MCF 10A (cell line): ENCODE results near the gene PKP4. TPM values are rescaled to one million over a fixed set of nuclear protein-coding genes. Genes with fewer than 3 reads are reported as not detected.

ENCODE experiments used
- BruUV-seq: library from RNA; stranded (reverse); fragments of 400-500 nt; replicated peaks from 2 replicates; lab custom pipeline; 2021; lab: Mats Ljungman, UMichigan
- CTCF ChIA-PET: fragments of 300-600 bp; sonication (Branson Sonifier 250); formaldehyde crosslinking; extraction: SDS; loops from one replicate; lab custom pipeline; 2021; ENCODE audit warnings: antibody characterized with exemption, inconsistent platforms; lab: Yijun Ruan, JAX
- POLR2A ChIA-PET: fragments of 300-600, 350-650 bp; sonication (Branson Sonifier 250); formaldehyde crosslinking; extraction: SDS; loops from one replicate; lab custom pipeline; 2020; ENCODE audit warnings: antibody characterized with exemption, inconsistent platforms; lab: Yijun Ruan, JAX
- DNase-seq: peaks from one replicate; pipeline ENCODE4 v3.0.0-alpha.2; 2018; ENCODE audit not compliant: unreplicated experiment
- H3K27ac Mint-ChIP-seq: one replicate; pipeline ENCODE4 v1.8.0; 2022; ENCODE audit warnings: mild to moderate bottlenecking, low read depth, mixed read lengths; ENCODE audit not compliant: unreplicated experiment
- H3K27me3 Mint-ChIP-seq: one replicate; pipeline ENCODE4 v1.8.0; 2022; ENCODE audit warnings: mixed read lengths; ENCODE audit not compliant: insufficient read depth, unreplicated experiment
- H3K36me3 Mint-ChIP-seq: one replicate; pipeline ENCODE4 v1.8.0; 2022; ENCODE audit warnings: mild to moderate bottlenecking, moderate library complexity, mixed read lengths; ENCODE audit not compliant: insufficient read depth, unreplicated experiment
- H3K4me1 Mint-ChIP-seq: one replicate; pipeline ENCODE4 v1.8.0; 2022; ENCODE audit warnings: mixed read lengths; ENCODE audit not compliant: insufficient read depth, unreplicated experiment
- H3K4me3 Mint-ChIP-seq: one replicate; pipeline ENCODE4 v1.8.0; 2022; ENCODE audit warnings: mild to moderate bottlenecking, moderate library complexity, mixed read lengths; ENCODE audit not compliant: unreplicated experiment
- H3K9me3 Mint-ChIP-seq: one replicate; pipeline ENCODE4 v1.8.0; 2022; ENCODE audit warnings: mixed read lengths; ENCODE audit not compliant: unreplicated experiment
- intact Hi-C: fragments of 100-400 bp; cut with micrococcal nuclease; formaldehyde crosslinking; loops from 2 replicates; pipeline ENCODE4 v1.14.1; 2022
- total RNA-seq: library from RNA; stranded (reverse); gene quantifications from 2 replicates; pipeline ENCODE4 v1.2.3, GENCODE V29; 2022
- TF ChIP-seq, protein P1 (sequence below): fragments of 200-600 bp; IDR thresholded peaks from one replicate; pipeline ENCODE4 v1.8.0; 2022; ENCODE audit warnings: antibody characterized with exemption, mild to moderate bottlenecking; ENCODE audit not compliant: unreplicated experiment

The PKP4 gene
- total RNA-seq, 1 experiment from 2014 or later = 63.7 TPM

- ChIA-PET POLR2A (interaction anchor here (0.7 kb wide), 1 partner anchor 17 kb away, joined by 3 read pairs; no protein-coding TSS in a partner anchor), CTCF (interaction anchor here (0.6 to 2.7 kb wide), 5 partner anchors 12 to 534 kb away, joined by 3 to 8 read pairs (median 3); no protein-coding TSS in a partner anchor)
- Mint-ChIP-seq H3K9me3 (peaks cover 15% of the 10 kb centered on the region), H3K27me3 (no peaks in the 10 kb centered on the region), H3K4me3 (no peak overlapping the region), H3K27ac (no peak overlapping the region), H3K4me1 (no peaks in the 10 kb centered on the region), H3K36me3 (peaks cover 6% of the 10 kb centered on the region)
- BruUV-seq = no TSS peak
- intact Hi-C loops = no loop called here
- TF ChIP-seq, protein P1, sequence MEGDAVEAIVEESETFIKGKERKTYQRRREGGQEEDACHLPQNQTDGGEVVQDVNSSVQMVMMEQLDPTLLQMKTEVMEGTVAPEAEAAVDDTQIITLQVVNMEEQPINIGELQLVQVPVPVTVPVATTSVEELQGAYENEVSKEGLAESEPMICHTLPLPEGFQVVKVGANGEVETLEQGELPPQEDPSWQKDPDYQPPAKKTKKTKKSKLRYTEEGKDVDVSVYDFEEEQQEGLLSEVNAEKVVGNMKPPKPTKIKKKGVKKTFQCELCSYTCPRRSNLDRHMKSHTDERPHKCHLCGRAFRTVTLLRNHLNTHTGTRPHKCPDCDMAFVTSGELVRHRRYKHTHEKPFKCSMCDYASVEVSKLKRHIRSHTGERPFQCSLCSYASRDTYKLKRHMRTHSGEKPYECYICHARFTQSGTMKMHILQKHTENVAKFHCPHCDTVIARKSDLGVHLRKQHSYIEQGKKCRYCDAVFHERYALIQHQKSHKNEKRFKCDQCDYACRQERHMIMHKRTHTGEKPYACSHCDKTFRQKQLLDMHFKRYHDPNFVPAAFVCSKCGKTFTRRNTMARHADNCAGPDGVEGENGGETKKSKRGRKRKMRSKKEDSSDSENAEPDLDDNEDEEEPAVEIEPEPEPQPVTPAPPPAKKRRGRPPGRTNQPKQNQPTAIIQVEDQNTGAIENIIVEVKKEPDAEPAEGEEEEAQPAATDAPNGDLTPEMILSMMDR = no peak
- no peak for DNase-seq
Measured at GRCh38 chr2:158712791-158713522, 256.2 kb downstream of the PKP4 start.

- ChIA-PET CTCF (interaction anchor here (0.5 to 2.7 kb wide), 3 partner anchors 12 to 1411 kb away, joined by 3 to 8 read pairs (median 3); no protein-coding TSS in a partner anchor), POLR2A (interaction anchor here (0.7 to 0.9 kb wide), 2 partner anchors 10 to 16 kb away, joined by 3 read pairs; no protein-coding TSS in a partner anchor)
- DNase-seq = no peak
- H3K4me1 Mint-ChIP-seq = no peaks in the 10 kb centered on the region
- peaks cover 6% of the 10 kb centered on the region for H3K36me3 Mint-ChIP-seq
- no peak overlapping the region for H3K27ac Mint-ChIP-seq
- H3K9me3 Mint-ChIP-seq = peaks cover 15% of the 10 kb centered on the region
- no TSS peak for BruUV-seq
- no peak overlapping the region for H3K4me3 Mint-ChIP-seq
- intact Hi-C loops = no loop called here
- TF ChIP-seq, protein P1 = no peak
- no peaks in the 10 kb centered on the region for H3K27me3 Mint-ChIP-seq
Measured at GRCh38 chr2:158713523-158714138, 256.9 kb downstream of the PKP4 start.

DNA sequence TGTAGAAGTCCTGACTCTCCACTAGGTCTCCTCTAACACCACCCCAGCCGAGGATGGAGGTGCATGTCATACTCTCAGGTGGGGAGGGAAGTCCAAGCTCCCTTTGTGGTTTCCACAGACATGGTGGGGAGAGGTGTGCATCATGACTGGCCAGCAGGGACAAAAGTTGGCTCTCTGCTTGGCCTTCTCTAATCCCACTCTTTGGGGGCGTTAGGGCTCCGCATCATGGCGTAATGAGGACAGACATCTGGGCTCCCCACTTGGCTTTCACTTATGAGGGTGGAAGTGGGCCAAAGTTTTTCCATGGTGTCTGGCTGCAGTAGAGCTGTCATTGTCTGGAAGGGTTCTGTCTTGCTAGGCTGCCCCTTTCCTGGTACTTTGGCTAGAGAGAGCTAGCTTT is 257.7 kb downstream of the PKP4 start:
- intact Hi-C loops = no loop called here
- Mint-ChIP-seq H3K4me1 (no peaks in the 10 kb centered on the region), H3K27me3 (no peaks in the 10 kb centered on the region), H3K36me3 (peaks cover 6% of the 10 kb centered on the region), H3K4me3 (no peak overlapping the region), H3K9me3 (peaks cover 15% of the 10 kb centered on the region), H3K27ac (no peak overlapping the region)
- TF ChIP-seq, protein P1 = no peak
- BruUV-seq = no TSS peak
- DNase-seq = no peak
- ChIA-PET CTCF (interaction anchor here (0.6 to 2.7 kb wide), 3 partner anchors 11 to 987 kb away, joined by 3 to 8 read pairs (median 4); no protein-coding TSS in a partner anchor), POLR2A (interaction anchor here (0.9 kb wide), 1 partner anchor 11 kb away, joined by 3 read pairs; no protein-coding TSS in a partner anchor)

GRCh38 chr2:158715357-158715756 is 258.6 kb downstream of the PKP4 start:
- H3K27ac Mint-ChIP-seq = no peak overlapping the region
- BruUV-seq = no TSS peak
- ChIA-PET CTCF (no interaction called here), POLR2A (interaction anchor here (0.6 kb wide), 1 partner anchor 162 kb away, joined by 3 read pairs; no protein-coding TSS in a partner anchor)
- H3K9me3 Mint-ChIP-seq = peaks cover 15% of the 10 kb centered on the region
- H3K4me3 Mint-ChIP-seq = no peak overlapping the region
- no peak for DNase-seq
- TF ChIP-seq, protein P1 = no peak
- H3K4me1 Mint-ChIP-seq = no peaks in the 10 kb centered on the region
- H3K27me3 Mint-ChIP-seq = no peaks in the 10 kb centered on the region
- H3K36me3 Mint-ChIP-seq = peaks cover 6% of the 10 kb centered on the region
- intact Hi-C loops = no loop called here
